Keratinocyte (primary cell): ENCODE measurements around the gene SPATC1L. TPM values are rescaled to one million over a fixed set of nuclear protein-coding genes. Genes with fewer than 3 reads are reported as not detected.

Experiments used
- DNase-seq: peaks from one replicate; pipeline ENCODE4 v3.0.0-alpha.2; 2011; ENCODE audit warnings: low read depth, missing footprints, low spot score
- FAIRE-seq: peaks from 2 replicates; lab custom pipeline; 2011; peaks lifted over from hg19 to GRCh38; lab: Jason Lieb, UNC
- H2AFZ ChIP-seq: 2 replicates; pipeline ENCODE4 v1.6.0; 2012; ENCODE audit warnings: low read length, control low read depth, inconsistent platforms; ENCODE audit not compliant: control insufficient read depth
- H3K27ac ChIP-seq: 2 replicates; pipeline ENCODE4 v1.5.1; 2011; ENCODE audit warnings: low read length; ENCODE audit not compliant: control insufficient read depth, insufficient read depth
- H3K27me3 ChIP-seq: 3 replicates; pipeline ENCODE4 v1.6.0; 2011; ENCODE audit warnings: low read length; ENCODE audit not compliant: control insufficient read depth, insufficient read depth; ENCODE audit errors: extremely low read depth
- H3K36me3 ChIP-seq, 2 experiments: 2 replicates in 1 of 2; 3 replicates in 1 of 2; pipeline ENCODE4 v1.5.1; 2011; ENCODE audit warnings: low read length in 2 of 2, mild to moderate bottlenecking in 1 of 2; ENCODE audit not compliant: control insufficient read depth in 2 of 2, insufficient read depth in 2 of 2; ENCODE audit errors: extremely low read depth in 1 of 2
- H3K4me1 ChIP-seq: 3 replicates; pipeline ENCODE4 v1.5.1; 2011; ENCODE audit warnings: low read length; ENCODE audit not compliant: control insufficient read depth, insufficient read depth; ENCODE audit errors: extremely low read depth
- H3K4me2 ChIP-seq: 3 replicates; pipeline ENCODE4 v1.6.0; 2011; ENCODE audit warnings: low read depth, low read length; ENCODE audit not compliant: control insufficient read depth, insufficient read depth; ENCODE audit errors: extremely low read depth
- H3K4me3 ChIP-seq, 3 experiments: fragments of 200-600 bp in 1 of 3; sonication (generic) in 1 of 3; 2 replicates in 2 of 3; 3 replicates in 1 of 3; pipeline ENCODE4 v1.5.1; 2011 to 2016; ENCODE audit warnings: low read length in 3 of 3, mild to moderate bottlenecking in 3 of 3, control low read depth in 2 of 3, inconsistent platforms in 1 of 3, low read depth in 1 of 3, mixed read lengths in 1 of 3, mixed run types in 1 of 3, moderate library complexity in 1 of 3; ENCODE audit not compliant: control insufficient read depth in 2 of 3, insufficient read depth in 2 of 3; ENCODE audit errors: extremely low read depth in 1 of 3
- H3K79me2 ChIP-seq: 2 replicates; pipeline ENCODE4 v1.6.0; 2012; ENCODE audit warnings: low read length; ENCODE audit not compliant: control insufficient read depth, insufficient read depth
- H3K9ac ChIP-seq: 3 replicates; pipeline ENCODE4 v1.6.0; 2011; ENCODE audit warnings: low read length; ENCODE audit not compliant: control insufficient read depth, insufficient read depth; ENCODE audit errors: extremely low read depth
- H3K9me1 ChIP-seq: 3 replicates; pipeline ENCODE4 v1.6.0; 2011; ENCODE audit warnings: low read length; ENCODE audit not compliant: control insufficient read depth, insufficient read depth; ENCODE audit errors: extremely low read depth
- H3K9me3 ChIP-seq: 2 replicates; pipeline ENCODE4 v1.5.1; 2012; ENCODE audit warnings: low read depth, low read length; ENCODE audit not compliant: control insufficient read depth
- H4K20me1 ChIP-seq: 3 replicates; pipeline ENCODE4 v1.6.0; 2011; ENCODE audit warnings: low read length; ENCODE audit not compliant: control insufficient read depth, insufficient read depth; ENCODE audit errors: extremely low read depth
- CTCF ChIP-seq, 3 experiments: IDR thresholded peaks in 1 of 3; conservative IDR thresholded peaks in 1 of 3; optimal IDR thresholded peaks in 1 of 3; 2 replicates in 2 of 3; 3 replicates in 1 of 3; pipeline versions ENCODE3 to v1.5.1; 2011; ENCODE audit warnings: low read length in 3 of 3, mild to moderate bottlenecking in 3 of 3, moderate library complexity in 2 of 3, control low read depth in 1 of 3, inconsistent platforms in 1 of 3; ENCODE audit not compliant: insufficient read depth in 2 of 3; ENCODE audit errors: extremely low read depth in 1 of 3
- EZH2 ChIP-seq: IDR thresholded peaks from one replicate; pipeline ENCODE4 v1.6.1; 2012; ENCODE audit warnings: inconsistent platforms, mild to moderate bottlenecking, low read length, moderate library complexity
- dilution Hi-C: fragments of 300-500 bp; cut with MboI; formaldehyde crosslinking; loops from one replicate; pipeline ENCODE4 v1.7.0; 2020; ENCODE audit warnings: low sequenced_read_pairs; ENCODE audit not compliant: extremely low pct_ligation_motif_present
- polyA plus RNA-seq, 5 experiments: library from polyadenylated mRNA; depleted of rRNA in 3 of 5; stranded (reverse) in 3 of 5; stranded (forward) in 1 of 5; unstranded in 1 of 5; fragments of >200 nt; gene quantifications; 1 replicate in 1 of 5; 2 replicates in 3 of 5; 3 replicates in 1 of 5; pipeline versions ENCODE4 v1.2.1 to v1.2.3, GENCODE V29; 2011 to 2012; ENCODE audit warnings: missing spikeins in 2 of 5, low read depth in 1 of 5, low replicate concordance in 1 of 5

SPATC1L gene
- polyA plus RNA-seq, 1 donor (not counting 4 experiments of a cell fraction or from before 2014, with no cell fraction given): 1.3 TPM

DNA sequence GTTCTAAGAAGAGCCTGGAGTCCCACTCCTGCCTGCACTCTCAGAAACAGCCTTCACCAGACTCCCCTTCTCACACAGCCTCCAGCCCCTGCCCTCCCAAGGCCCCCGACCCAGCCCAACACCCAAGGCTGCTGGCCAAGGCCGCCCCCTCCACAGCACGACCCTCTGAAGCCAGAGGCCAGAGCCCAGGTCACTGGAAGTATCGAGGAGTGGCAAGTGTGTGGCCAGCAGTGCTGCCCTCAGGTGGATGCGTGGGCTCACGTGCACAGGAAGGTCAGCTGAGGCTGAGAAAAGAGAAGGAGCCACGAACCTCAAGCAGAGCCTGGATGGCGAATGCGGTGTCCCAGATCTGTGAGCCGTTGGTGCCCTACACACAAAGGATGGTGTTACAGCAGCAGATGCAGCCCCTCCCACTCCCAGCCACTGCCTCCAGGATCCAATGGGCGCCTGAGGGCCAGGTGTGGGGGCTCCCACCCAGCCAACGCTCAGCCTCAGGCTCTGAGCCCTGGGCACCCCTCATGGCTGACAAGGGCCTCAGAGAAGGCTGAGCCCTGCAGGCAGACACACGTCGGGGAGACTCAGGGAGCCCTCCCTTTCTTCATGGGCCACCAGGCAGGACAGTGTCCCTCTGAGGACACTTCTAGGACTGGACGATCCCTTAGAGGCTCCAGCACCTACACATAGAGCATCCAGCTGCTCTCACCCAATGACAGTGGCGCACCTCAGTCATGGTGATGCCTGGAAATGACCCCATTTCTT, 26.3 kb upstream of the SPATC1L start:
- FAIRE-seq (no peak), DNase-seq (no peak)
- H3K9ac ChIP-seq: no peak overlapping the region
- H4K20me1 ChIP-seq: peaks cover 12% of the 10 kb centered on the region
- no peaks in the 10 kb centered on the region for H3K4me1 ChIP-seq
- no peak overlapping the region for H3K27ac ChIP-seq
- H3K9me3 ChIP-seq: no peaks in the 10 kb centered on the region
- H3K36me3 ChIP-seq: peaks cover 64 to 67% of the 10 kb centered on the region in 2 experiments
- dilution Hi-C loops: no loop called here
- H3K79me2 ChIP-seq: peaks cover 19% of the 10 kb centered on the region
- no peak overlapping the region for H2AFZ ChIP-seq
- H3K27me3 ChIP-seq: no peaks in the 10 kb centered on the region
- no peak overlapping the region for H3K4me2 ChIP-seq
- H3K9me1 ChIP-seq: no peaks in the 10 kb centered on the region
- H3K4me3 ChIP-seq: no peak overlapping the region
- TF ChIP-seq CTCF (optimal IDR thresholded peaks at IDR 0.05 in 1 of 3, IDR thresholded peaks at IDR 0.05 in 1 of 3, conservative IDR thresholded peaks at IDR 0.05 in 1 of 3; ENCODE audit: extremely low read depth in 1 of 3, insufficient read depth in 2 of 3, low read length in 3 of 3): peak in 1 of 3 experiments; percentile 28
- TF ChIP-seq EZH2: no peak

- Histone ChIP-seq H4K20me1 (peaks cover 12% of the 10 kb centered on the region), H3K9me3 (no peaks in the 10 kb centered on the region), H3K4me1 (no peaks in the 10 kb centered on the region), H3K36me3 (peaks cover 65 to 71% of the 10 kb centered on the region in 2 experiments), H3K27ac (no peak overlapping the region), H3K79me2 (peaks cover 15% of the 10 kb centered on the region), H3K9ac (no peak overlapping the region), H3K27me3 (no peaks in the 10 kb centered on the region), H3K9me1 (no peaks in the 10 kb centered on the region), H3K4me2 (no peak overlapping the region), H3K4me3 (no peak overlapping the region), H2AFZ (no peak overlapping the region)
- TF ChIP-seq CTCF (optimal IDR thresholded peaks at IDR 0.05 in 1 of 3, IDR thresholded peaks at IDR 0.05 in 1 of 3, conservative IDR thresholded peaks at IDR 0.05 in 1 of 3; ENCODE audit: extremely low read depth in 1 of 3, insufficient read depth in 2 of 3, low read length in 3 of 3): no peak
- no peak for TF ChIP-seq EZH2
- FAIRE-seq (no peak), DNase-seq (no peak)
- dilution Hi-C loops: no loop called here
Measured at GRCh38 chr21:46208761-46209721, 24.8 kb upstream of the SPATC1L start.
